ENCODE results near the gene TRIM38.

TRIM38 gene

DNA sequence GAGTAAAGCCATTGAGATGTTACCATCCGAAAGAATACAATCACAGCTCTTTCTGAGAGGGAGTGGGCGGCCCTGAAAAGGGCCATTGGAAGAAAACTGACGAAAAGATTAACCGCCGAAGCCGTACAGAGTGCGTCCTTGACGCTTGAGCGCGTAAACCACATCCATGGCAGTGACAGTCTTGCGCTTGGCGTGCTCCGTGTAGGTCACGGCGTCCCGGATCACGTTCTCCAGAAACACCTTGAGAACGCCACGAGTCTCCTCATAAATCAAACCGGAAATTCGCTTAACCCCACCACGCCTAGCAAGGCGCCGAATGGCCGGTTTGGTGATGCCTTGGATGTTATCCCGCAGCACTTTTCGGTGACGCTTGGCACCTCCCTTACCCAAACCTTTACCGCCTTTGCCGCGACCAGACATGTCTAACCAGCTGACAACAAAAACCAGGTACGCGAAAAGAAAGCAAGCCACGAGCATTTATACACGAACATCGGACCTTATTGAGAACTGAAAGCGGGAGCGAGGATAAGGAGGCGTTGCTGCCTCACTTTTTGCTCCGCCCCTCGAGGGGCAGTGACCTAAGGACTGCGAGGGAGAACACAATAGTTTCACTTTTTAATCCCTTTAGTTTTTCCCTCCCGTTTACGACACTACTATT, 64.4 kb downstream of the TRIM38 start:
- DNase-seq (ENCODE audit: low read depth): no peak

DNA sequence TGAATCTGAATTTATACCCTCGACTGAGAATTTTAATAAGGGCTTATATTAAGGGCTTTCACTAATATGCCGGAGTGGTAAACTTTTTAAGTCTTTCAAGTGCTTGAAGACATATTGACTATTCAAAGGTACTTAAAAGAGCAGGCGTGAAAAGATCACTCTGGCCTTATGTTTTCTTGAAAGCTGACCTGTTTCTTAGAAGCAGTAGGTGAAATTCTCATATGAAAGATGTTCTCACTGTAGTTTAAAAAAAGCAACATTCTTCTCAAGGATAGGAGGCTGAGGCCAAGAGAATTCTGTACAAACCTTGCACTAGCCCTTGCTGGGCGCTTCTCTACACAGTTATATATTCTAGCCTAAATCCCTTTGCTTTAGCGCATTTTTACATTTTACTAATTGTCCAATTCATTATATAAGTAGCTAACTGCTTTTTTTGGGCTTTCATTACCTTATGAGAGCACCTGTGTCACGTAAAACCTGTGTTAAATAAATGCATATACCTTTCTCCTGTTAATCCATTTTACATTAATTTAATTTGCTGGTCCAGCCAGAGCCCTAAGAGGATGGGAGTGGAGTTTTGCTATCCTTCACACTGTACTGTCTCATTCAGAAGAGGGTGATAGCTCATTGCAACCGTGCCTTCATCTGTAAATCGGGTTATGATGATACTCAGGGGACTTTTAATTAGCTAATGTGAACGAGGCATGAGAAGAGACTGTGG, 65.0 kb downstream of the TRIM38 start:
- no peak for DNase-seq (ENCODE audit: low read depth)

DNA sequence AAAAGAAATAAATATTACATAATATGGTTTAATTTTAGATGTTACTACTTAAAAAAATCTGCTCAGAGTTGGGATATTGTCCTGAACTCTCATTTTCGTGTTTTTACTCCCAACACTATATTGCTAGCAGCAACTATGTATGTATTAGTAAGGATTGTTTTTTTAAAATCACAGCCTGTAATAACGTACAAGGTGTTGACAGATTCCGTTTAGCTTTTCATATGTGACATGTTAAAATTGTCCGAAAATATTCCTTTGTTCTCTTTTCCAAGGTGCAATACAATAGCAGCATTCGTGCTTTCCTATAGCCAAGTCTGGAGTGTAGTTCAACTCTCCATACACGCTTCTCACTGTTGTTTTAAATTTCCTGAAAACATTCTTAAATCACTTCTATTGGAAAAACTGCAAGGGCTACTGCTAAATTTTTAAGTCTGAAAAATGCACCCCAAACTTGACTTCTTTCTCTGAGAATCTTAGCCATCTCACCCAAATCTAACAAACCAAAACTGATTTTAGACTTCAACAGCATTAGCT, 65.7 kb downstream of the TRIM38 start:
- DNase-seq (ENCODE audit: low read depth): no peak

DNA sequence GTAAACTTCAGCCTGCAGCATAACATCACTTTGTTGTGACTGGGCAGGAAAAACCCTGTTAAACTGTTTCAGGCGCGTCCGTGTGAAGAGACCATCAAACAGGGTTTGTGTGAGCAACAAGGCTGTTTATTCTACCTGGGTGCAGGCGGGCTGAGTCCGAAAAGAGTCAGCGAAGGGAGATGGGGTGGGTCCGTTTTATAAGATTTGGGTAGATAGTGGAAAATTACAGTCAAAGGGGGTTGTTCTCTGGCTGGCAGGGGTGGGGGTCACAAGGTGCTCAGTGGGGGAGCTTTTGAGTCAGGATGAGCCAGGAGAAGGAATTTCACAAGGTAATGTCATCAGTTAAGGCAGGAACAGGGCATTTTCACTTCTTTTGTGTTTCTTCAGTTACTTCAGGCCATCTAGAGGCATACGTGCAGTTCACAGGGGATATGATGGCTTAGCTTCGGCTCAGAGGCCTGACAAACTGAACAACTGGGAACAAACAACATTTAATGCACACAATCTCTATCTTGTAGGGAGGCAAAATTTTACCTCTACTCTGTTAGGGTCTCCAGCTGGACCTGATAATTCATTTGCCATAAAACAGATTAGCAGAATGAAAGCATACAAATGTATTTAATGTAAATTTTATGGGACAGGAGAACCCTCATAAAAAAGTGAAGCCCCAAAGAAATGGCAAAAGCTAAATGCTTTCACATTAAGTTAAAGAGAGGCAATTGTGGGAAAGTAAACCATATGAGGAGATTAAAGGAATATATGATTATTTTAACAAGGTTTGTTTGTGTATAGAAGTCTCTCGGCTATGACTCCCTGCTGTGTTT, 66.4 kb downstream of the TRIM38 start:
- DNase-seq (ENCODE audit: low read depth): no peak

DNA sequence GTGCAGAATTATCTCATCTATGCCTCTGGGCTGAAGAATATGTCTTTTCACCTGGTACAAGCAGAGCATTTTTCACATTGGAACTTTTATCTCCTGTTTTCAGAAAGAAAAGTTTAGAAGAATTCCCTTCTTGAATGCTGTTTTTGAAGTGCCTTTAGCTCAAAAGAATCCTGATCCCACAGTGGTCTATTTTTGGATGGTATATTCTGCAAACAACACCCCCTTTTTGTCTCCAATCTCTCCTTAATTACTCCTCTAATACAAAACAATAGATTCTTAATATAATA, 66.9 kb downstream of the TRIM38 start:
- DNase-seq (ENCODE audit: low read depth): no peak

DNA sequence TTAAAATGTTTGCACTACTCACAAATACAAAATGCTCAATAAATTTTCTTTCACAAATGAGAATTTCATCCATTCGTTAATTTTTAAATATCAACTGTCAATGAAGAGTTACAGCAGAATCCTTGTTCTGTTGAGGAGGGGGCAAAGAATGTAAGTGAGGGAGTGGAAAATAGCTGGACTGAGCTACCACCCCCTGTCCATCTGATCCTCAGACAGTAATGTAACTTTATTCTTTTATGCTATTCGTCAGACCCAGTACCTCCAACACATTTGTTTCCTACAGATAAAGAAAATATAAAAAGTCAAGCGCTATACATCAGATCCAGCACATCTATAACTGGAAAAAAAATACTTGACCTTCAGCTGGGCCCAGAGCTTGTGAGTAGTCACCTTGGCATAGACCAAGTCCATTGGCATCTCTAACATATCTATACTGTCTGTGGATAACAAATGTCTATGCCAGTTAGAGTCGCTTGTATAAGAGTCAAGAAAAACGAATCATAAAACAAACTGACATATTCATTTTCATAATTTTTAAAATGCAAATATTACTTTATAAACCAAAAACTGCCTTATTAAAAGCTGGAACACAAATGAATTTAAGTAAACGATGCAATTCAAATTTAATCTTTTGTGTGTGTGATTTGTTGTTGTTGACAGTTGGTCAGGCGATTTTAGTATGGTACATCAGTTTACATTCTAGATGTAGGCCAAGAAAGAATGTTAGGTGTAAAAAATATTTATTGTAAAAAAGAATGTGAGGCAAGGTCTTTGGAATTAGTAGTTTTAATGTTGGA, 67.5 kb downstream of the TRIM38 start:
- DNase-seq (ENCODE audit: low read depth): no peak

- no peak for DNase-seq (ENCODE audit: low read depth)
Measured at GRCh38 chr6:26030716-26031115, 68.1 kb downstream of the TRIM38 start.

- no peak for DNase-seq (ENCODE audit: low read depth)
Measured at GRCh38 chr6:26031151-26031594, 68.6 kb downstream of the TRIM38 start.

GRCh38 chr6:26031595-26032339, 69.2 kb downstream of the TRIM38 start:
- DNase-seq (ENCODE audit: low read depth): peak; percentile 92

DNA sequence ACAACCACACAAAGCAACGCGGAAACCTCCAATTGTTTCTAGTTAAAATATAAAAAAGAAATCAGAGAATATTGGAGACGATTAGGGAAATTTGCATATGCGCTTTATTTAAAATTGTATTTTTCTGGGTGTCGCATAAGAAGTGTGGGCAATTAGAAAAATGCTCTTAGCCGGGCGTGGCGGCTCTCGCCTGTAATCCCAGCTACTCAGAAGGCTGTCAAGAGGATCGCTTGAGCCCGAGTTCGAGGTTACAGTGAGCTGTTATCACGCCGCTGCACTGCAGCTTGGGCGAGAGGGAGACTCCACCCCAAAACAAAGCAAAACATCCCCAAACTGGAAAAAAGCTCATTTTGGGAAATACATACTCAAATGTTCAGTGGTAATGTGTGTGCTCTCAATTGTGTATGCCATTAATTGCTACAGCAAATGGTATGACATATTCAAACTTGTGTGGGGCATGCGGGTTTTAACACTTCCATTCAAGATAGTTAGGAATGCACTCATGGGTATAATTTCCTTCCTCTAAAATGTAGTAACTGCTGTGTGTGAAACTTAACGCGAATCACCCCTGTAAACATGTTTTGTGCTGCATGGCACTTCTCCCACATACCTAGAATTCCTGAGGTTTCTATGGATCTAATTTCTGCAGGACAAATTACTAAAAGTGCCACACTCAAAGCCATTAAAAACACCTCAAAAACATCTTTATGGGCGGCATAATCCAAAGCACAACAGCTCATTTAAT, 69.9 kb downstream of the TRIM38 start:
- DNase-seq (ENCODE audit: low read depth): no peak

DNA sequence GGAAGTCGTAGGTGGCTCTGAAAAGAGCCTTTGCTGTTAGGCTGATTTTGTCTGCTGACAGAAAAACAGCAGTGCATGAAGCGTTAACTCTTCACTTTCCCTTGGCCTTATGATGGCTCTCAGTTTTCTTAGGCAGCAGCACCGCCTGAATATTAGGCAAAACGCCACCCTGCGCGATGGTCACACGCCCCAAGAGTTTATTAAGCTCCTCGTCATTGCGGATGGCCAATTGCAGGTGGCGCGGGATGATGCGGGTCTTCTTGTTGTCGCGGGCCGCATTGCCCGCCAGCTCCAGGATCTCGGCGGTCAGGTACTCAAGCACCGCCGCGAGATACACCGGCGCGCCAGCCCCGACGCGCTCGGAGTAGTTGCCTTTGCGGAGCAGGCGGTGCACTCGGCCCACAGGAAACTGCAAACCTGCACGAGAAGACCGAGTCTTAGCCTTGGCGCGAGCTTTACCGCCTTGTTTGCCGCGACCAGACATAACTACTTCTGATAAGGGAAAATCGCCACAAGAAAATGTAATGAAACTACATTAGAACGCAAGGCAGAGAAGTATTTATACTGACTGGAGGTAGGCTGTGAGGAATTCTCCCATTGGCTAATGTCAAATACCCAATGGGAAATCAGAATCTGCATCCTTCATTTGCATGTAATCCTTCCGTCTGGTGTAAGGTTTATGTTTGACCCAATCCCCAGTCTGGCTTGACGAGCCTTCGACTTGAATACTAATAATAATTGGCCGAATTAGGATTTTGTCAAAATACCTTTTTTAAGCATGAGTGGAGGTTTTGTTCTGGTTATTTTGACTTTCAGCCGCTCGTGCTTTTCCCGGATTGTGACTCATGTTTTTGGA, 70.7 kb downstream of the TRIM38 start:
- DNase-seq (ENCODE audit: low read depth): peak; percentile 95

GRCh38 chr6:26033941-26034354, 71.3 kb downstream of the TRIM38 start:
- no peak for DNase-seq (ENCODE audit: low read depth)

- DNase-seq (ENCODE audit: low read depth): no peak
Measured at GRCh38 chr6:26034905-26035304, 72.3 kb downstream of the TRIM38 start.
